Activated naive CD8-positive, alpha-beta T cell treated with anti-CD3 and anti-CD28 coated beads for 36 hours (primary cell): ENCODE measurements around the gene PER2. TPM values are rescaled to one million over a fixed set of nuclear protein-coding genes. Genes with fewer than 3 reads are reported as not detected.
"Not testable (repeated sequence)": the region's sequence is repeated elsewhere in the genome, so short reads cannot be mapped to it uniquely, and the experiment has no call there.

Source experiments
- DNase-seq: peaks from one replicate; pipeline ENCODE4 v3.0.0; 2021
- H3K27ac Mint-ChIP-seq: one replicate; pipeline ENCODE4 v1.8.0; 2022; ENCODE audit warnings: mild to moderate bottlenecking, moderate library complexity, mixed read lengths
- H3K27me3 Mint-ChIP-seq: one replicate; pipeline ENCODE4 v1.8.0; 2022; ENCODE audit warnings: mild to moderate bottlenecking, mixed read lengths
- H3K36me3 Mint-ChIP-seq: one replicate; pipeline ENCODE4 v1.8.0; 2021; ENCODE audit warnings: mild to moderate bottlenecking, mixed read lengths
- H3K4me1 Mint-ChIP-seq: one replicate; pipeline ENCODE4 v1.8.0; 2021; ENCODE audit warnings: mixed read lengths
- H3K4me3 Mint-ChIP-seq: one replicate; pipeline ENCODE4 v1.8.0; 2022; ENCODE audit warnings: mild to moderate bottlenecking, moderate library complexity, mixed read lengths
- H3K9me3 Mint-ChIP-seq: one replicate; pipeline ENCODE4 v1.8.0; 2022; ENCODE audit warnings: mixed read lengths
- total RNA-seq, 2 experiments: library from RNA; stranded (reverse); gene quantifications; one replicate each; pipeline ENCODE4 v1.2.3, GENCODE V29; 2021

Gene PER2
- total RNA-seq, 2 experiments from 2014 or later, result 15.3 to 17.5 TPM

DNA sequence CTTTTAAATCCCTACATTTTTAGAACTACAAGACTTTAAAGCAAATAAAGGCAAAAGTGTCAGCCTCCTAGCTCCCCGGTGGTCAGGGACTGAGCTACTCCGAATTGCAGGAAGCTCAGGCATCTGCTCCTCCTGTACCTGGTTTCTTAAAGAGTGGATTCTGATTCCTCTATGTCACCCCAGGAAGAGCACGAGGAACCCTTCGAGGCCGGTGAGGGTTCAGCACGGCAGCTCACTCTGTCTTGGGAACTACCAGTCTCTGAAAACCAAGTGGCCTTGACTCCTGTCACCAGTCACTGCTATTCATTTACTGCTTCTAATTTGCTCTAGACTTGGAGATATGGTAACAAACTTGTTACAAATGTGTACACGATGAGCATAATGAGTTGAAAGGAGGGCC is 2.3 kb downstream of the PER2 start:
- Mint-ChIP-seq H3K27ac (no peak overlapping the region), H3K4me3 (no peak overlapping the region), H3K27me3 (no peaks in the 10 kb centered on the region), H3K9me3 (no peaks in the 10 kb centered on the region), H3K4me1 (peaks cover 43% of the 10 kb centered on the region), H3K36me3 (peaks cover 2% of the 10 kb centered on the region)
- DNase-seq, result no peak

DNA sequence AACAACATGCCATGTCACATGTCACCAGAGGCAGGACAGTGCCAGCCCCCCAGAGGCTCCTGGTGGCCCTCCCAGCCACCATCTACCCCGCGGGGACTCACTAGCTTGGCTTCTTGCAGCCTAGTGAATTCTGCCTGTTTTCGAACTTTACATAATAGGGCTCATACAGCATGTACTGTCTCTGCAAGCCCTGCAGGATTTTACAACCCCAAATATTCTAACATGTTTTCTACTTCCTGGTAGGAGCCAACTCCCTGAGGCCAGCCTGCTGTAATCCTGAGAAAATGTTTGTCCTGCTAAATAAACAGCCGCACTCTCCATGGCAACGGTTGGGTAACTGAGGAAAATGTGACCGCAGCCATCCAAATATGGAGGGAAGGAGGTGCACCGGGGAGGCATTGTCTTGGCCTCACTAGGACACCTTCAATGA is 2.7 kb downstream of the PER2 start:
- H3K9me3 Mint-ChIP-seq, result no peaks in the 10 kb centered on the region
- H3K4me3 Mint-ChIP-seq, result no peak overlapping the region
- no peaks in the 10 kb centered on the region for H3K27me3 Mint-ChIP-seq
- no peak overlapping the region for H3K27ac Mint-ChIP-seq
- DNase-seq, result no peak
- peaks cover 43% of the 10 kb centered on the region for H3K4me1 Mint-ChIP-seq
- H3K36me3 Mint-ChIP-seq, result peaks cover 2% of the 10 kb centered on the region

DNA sequence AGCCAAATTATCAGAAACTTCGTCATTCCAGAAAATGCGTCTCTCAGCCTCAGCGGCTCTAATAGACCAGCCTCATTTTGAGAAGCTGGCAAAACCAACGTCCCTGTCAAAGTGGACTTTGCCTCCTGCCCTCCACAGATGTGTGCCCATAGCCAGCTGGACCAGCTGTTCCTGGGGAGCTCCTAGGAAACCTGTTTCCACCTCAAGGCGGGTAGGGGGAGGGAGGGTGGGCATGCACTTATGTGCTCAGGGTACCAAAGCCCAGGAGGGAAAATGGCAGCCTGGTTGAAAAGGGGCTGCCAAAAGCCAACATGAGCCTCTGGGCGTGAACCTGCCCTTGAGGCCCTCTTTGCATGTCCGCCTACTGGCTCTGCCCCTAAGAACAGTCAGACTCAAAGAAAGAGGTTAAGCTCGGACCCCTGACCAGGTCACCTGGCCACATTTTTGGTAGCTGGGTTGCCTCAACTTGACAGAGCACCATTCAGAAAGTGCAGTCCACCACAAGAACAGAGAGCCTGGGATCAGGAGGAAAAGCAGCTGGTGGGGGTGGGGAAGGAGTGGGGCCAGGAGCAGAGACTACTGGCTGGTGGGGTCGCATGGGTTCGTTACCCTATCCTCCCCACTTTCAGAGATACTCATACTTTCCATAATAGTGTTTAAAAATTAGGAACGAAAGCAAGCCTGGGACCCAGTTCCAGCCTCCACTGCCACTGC is 3.5 kb downstream of the PER2 start:
- no peak overlapping the region for H3K27ac Mint-ChIP-seq
- no peak overlapping the region for H3K4me3 Mint-ChIP-seq
- DNase-seq, result no peak
- H3K36me3 Mint-ChIP-seq, result peaks cover 2% of the 10 kb centered on the region
- no peaks in the 10 kb centered on the region for H3K27me3 Mint-ChIP-seq
- H3K4me1 Mint-ChIP-seq, result peaks cover 39% of the 10 kb centered on the region
- no peaks in the 10 kb centered on the region for H3K9me3 Mint-ChIP-seq

DNA sequence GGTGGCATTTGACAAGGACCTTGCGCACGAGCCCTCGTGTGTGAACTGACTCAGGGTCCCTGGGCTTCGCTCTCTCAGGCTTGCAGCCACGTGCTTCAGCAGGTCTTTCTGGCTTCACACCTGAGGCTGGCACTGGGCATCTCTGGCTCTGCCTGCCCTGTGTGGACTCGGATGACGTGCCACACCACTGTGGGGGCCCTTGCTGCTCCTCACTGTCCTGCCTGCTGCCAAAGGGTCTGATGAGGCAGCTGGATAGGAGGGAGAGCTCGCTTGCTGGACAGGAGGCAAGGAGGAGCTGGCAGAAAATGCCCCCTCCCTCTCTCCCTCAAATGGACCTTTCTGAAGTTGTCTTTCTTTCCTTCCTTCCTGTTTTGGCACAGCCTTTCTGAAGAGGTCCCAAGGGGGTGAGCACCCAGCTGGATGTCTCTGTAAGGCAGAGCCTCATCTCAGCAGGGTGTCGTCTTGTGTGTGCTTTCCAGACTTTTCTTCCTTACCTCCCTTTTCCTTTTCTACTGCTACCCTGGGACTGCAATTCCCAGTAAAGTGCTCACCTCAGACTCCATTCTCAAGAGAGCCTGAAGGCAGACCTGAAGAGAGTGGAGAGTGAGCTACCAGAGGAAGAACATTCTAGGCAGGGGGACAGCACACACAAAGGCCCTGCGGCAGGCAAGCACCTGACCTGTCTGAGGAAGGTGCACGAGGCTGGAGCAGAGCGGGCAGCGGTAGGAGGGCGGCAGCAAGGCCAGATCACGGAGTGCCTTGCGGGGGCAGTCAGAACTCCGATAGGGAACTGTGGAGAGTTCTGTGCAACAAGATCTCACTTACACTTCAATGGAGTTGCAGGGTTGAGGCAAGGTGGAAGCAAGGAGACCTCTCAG is 5.3 kb downstream of the PER2 start:
- H3K4me1 Mint-ChIP-seq, result peaks cover 31% of the 10 kb centered on the region
- H3K27ac Mint-ChIP-seq, result no peak overlapping the region

DNA sequence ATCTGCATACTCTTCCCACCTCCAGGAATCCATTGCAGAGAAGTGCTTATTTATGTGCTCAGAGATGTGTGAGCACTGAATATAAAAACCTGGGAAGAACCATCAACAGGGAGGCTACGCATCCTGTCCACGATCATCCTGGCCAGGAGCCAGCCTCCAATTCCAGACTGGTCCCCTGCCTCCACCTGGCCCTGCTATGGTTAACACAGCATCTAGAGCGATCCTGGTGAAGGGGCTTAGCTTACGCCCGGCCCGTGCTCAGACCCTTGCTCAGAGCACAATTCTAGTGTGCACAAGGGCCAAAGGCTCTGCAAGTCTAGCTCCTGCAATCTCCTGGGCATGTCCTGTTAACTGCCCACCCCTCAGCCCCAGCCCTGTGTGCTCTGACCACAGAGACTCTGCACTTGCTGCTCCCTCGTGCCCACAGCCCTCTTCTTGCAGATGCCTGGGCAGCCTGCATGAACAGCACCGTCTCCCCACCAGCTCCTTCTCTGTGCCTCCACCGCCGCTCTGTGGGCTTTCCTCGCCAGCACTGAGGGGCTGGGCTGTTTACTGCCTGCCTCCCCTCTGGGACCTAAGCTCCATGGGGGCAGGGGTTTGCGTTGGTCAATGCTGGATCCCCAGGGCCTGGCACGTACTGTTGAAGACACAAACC is 6.5 kb downstream of the PER2 start:
- DNase-seq, result no peak
- peaks cover 23% of the 10 kb centered on the region for H3K4me1 Mint-ChIP-seq
- H3K4me3 Mint-ChIP-seq, result no peak overlapping the region
- no peak overlapping the region for H3K27ac Mint-ChIP-seq
- no peaks in the 10 kb centered on the region for H3K27me3 Mint-ChIP-seq
- peaks cover 2% of the 10 kb centered on the region for H3K36me3 Mint-ChIP-seq
- no peaks in the 10 kb centered on the region for H3K9me3 Mint-ChIP-seq

More for the DNA sequence above, 5.3 kb downstream of the PER2 start:
- no peaks in the 10 kb centered on the region for H3K27me3 Mint-ChIP-seq
- H3K4me3 Mint-ChIP-seq, result no peak overlapping the region
- DNase-seq, result no peak
- no peaks in the 10 kb centered on the region for H3K9me3 Mint-ChIP-seq
- peaks cover 2% of the 10 kb centered on the region for H3K36me3 Mint-ChIP-seq

DNA sequence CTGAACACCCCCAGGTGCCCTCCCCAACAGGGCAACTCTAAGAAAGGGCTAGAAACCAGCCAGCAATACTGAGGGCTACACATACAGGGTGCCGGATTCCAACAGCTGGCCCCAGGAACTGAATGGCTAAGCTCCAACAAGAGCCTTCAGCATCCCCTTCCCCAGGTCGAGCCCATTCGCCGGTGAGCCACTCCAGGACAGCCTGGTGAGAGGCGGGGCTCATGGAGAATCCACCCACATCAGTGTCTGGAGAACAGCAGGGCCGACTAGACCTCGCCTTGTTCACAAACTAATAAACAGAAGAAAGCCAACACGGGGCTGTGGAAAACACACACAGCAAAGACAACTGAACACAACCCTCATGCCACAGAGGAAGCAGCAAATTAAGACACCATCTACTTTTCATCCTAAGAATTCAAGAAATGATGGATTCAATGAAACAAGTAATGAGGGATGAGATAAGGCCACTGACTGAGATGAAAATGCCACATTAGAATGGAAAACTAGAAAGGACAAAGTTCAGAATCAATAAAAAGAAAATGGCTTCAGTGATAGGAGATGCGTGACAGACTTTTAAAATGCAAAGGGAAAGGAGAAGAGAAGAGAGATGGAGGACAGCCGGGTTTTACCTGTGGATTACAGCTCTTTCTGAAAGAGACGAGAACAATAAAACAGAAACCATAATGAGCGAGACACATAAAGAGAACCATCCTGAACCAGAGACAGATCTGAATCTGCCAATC is 8.2 kb downstream of the PER2 start:
- no peak overlapping the region for H3K4me3 Mint-ChIP-seq
- H3K9me3 Mint-ChIP-seq, result no peaks in the 10 kb centered on the region
- no peaks in the 10 kb centered on the region for H3K27me3 Mint-ChIP-seq
- no peak overlapping the region for H3K27ac Mint-ChIP-seq
- H3K36me3 Mint-ChIP-seq, result peaks cover 6% of the 10 kb centered on the region
- H3K4me1 Mint-ChIP-seq, result peaks cover 12% of the 10 kb centered on the region
- no peak for DNase-seq

DNA sequence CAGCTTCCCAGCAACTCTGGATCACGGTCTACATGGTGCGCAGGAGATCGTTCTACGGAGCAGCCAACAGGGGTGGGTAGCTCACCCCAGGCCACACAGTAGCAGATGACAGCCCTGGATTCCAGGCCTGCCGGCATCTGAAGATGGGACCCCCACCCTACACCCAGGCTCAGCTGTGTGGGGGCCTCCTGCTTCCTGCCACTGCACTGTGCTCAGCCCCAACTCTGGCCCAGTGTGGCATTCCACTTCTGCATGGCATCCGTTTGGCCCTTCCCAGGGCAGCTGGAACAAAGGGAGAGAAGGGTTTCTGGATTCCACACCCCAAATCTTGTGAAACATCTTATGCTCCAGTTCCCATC is 9.1 kb downstream of the PER2 start:
- Mint-ChIP-seq H3K36me3 (peaks cover 6% of the 10 kb centered on the region), H3K4me1 (peaks cover 12% of the 10 kb centered on the region), H3K27ac (no peak overlapping the region), H3K9me3 (no peaks in the 10 kb centered on the region), H3K4me3 (no peak overlapping the region), H3K27me3 (no peaks in the 10 kb centered on the region)
- no peak for DNase-seq

DNA sequence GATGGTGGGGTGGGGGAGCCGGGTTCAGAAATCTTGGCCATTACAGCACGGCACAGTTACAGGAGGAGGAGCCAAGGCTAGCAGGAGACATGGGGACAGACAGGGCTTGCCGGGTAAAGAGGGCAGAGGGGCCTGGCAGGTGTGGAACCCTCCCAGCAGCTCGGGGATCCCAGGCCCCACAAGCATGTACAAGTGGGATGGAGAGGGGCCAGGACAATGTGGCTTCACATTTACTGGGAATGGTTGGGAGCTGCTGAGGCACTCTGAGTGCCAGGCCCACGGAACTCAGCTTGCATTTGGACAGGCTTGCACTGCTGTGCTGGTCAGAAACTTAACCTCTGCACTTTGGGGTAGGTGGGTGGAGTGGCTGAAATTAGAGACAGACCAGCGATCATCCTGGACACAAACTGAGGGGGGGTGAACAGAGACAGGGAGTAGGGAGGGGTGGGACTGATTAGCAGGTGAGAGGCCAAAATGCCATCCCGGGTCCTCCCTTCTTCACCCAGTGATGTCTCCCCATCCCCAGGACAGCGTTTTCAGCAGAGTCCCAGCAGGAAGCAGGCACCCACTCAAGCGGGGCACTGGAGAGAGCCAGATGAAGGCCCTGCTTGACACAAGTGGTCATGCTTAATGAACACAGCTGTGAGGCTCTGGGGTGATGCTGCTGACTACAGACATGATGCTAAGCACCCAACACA is 9.6 kb downstream of the PER2 start:
- H3K4me3 Mint-ChIP-seq, result no peak overlapping the region
- no peak for DNase-seq
- no peak overlapping the region for H3K27ac Mint-ChIP-seq
- peaks cover 12% of the 10 kb centered on the region for H3K4me1 Mint-ChIP-seq
- H3K9me3 Mint-ChIP-seq, result no peaks in the 10 kb centered on the region
- H3K27me3 Mint-ChIP-seq, result no peaks in the 10 kb centered on the region
- H3K36me3 Mint-ChIP-seq, result peaks cover 7% of the 10 kb centered on the region

DNA sequence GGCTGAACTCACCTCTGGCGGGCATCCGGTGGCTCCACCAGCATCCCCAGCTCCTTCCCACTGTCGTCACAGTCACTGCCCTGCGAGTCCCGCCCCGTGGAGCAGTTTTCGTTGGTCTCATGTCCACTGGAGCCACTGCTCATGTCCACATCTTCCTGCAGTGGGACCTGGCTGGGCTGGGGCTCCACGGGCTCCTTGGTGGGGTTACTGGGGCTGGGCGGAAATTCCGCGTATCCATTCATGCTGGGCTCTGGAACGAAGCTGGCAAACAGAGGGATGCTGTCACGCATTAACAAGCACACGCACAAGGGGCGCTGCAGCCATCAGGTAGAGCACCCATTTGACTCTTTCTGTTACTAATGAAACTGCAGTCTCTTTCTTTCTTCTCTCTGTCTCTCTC is 10.7 kb downstream of the PER2 start:
- DNase-seq, result no peak
- Mint-ChIP-seq H3K36me3 (peaks cover 7% of the 10 kb centered on the region), H3K4me3 (no peak overlapping the region), H3K9me3 (no peaks in the 10 kb centered on the region), H3K27me3 (no peaks in the 10 kb centered on the region), H3K27ac (no peak overlapping the region), H3K4me1 (peaks cover 8% of the 10 kb centered on the region)

DNA sequence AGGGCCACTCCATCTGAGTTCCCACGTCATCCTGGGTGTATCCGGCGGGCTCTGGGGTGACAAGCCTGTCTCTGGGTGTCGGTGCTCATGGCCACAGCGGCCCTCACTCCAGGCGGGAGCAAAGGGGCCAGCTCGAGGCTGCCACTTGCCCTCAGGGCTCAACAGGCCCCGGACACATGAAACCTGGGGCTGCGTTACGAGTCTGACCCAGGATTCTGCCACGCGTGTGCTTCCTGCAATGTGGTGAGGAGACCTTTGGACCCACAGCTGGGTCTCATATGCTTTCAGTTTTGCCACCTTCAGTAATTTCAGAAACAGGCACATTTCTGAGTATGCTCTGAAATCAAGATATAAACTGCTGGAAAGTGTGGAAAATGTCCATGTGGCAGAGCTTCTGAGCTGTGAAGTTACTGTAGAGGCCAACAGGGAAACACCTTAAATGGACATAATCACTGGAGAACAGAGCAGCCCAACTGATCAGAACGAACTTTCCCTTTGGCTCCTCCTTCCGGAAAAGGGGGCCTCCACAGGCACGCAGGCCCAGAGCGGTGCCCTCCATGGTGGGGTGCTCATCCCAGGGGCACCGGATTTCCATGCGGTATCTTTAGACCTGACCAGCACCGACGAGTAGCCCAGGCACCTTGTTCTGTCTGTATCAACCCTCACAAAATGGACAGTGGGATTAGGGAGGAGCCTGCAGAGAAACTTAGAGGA is 14.1 kb downstream of the PER2 start:
- H3K9me3 Mint-ChIP-seq, result no peaks in the 10 kb centered on the region
- DNase-seq, result no peak
- no peak overlapping the region for H3K27ac Mint-ChIP-seq
- H3K36me3 Mint-ChIP-seq, result peaks cover 9% of the 10 kb centered on the region
- no peaks in the 10 kb centered on the region for H3K27me3 Mint-ChIP-seq
- no peak overlapping the region for H3K4me3 Mint-ChIP-seq
- no peaks in the 10 kb centered on the region for H3K4me1 Mint-ChIP-seq

DNA sequence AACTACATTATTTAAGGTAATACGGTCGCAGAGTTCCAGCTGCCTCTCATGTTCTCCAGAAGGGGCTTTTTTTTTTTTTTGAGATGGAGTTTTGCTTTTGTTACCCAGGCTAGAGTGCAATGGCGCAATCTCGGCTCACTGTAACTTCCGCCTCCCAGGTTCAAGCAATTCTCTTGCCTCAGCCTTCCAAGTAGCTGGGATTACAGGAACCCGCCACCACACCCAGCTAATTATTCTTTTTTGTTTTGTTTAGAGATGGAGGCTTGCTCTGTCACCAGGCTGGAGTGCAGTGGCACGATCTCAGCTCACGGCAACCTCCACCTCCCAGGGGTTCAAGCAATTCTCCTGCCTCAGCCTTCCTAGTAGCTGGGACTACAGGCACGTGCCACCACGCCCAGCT is 15.0 kb downstream of the PER2 start:
- not testable (repeated sequence) for H3K36me3 Mint-ChIP-seq, H3K9me3 Mint-ChIP-seq, H3K27ac Mint-ChIP-seq, H3K27me3 Mint-ChIP-seq, H3K4me3 Mint-ChIP-seq, H3K4me1 Mint-ChIP-seq, DNase-seq

DNA sequence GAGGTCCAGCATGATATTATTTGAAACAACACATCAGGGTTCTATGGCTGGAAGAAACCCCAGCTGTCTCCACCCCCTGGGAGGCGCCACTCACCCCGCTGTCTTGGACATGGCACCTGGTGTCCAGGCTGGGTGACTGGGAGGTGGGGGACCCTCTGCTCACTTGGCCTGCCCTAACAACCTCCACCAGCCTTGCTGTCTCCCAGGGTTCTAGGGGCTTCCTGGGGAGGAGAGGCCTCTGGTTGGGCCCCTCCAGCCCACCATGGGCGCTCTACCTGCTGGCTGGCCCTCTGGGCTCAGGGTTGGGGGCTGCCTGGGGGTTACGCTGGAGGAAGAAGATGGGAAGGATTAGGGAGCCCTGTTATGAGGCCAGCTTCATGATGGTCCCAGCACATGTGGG is 16.3 kb downstream of the PER2 start:
- Mint-ChIP-seq H3K27ac (no peak overlapping the region), H3K36me3 (peaks cover 12% of the 10 kb centered on the region), H3K9me3 (no peaks in the 10 kb centered on the region), H3K4me3 (no peak overlapping the region), H3K27me3 (no peaks in the 10 kb centered on the region), H3K4me1 (no peaks in the 10 kb centered on the region)
- no peak for DNase-seq

DNA sequence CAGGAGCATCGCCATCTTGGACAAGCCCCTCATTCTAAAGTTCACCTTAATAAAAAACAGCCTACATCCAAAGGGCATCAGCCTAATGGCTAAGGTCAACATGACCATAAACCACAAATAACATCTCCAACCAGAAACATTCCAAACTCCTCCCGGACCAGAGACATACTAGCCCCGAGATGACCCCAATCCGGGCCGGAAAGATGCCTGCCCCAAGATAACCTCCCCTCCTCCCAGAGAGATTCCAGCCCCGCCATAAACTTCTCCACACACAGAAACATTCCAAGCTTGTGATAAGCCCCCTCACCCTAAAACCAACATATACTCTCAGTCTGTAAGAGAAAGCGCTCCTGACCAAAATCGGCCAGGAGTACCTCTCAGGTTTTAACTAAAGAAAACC is 16.7 kb downstream of the PER2 start:
- H3K27ac Mint-ChIP-seq, H3K9me3 Mint-ChIP-seq, H3K4me3 Mint-ChIP-seq, H3K4me1 Mint-ChIP-seq, DNase-seq, H3K27me3 Mint-ChIP-seq: not testable (repeated sequence)
- peaks cover 14% of the 10 kb centered on the region for H3K36me3 Mint-ChIP-seq

DNA sequence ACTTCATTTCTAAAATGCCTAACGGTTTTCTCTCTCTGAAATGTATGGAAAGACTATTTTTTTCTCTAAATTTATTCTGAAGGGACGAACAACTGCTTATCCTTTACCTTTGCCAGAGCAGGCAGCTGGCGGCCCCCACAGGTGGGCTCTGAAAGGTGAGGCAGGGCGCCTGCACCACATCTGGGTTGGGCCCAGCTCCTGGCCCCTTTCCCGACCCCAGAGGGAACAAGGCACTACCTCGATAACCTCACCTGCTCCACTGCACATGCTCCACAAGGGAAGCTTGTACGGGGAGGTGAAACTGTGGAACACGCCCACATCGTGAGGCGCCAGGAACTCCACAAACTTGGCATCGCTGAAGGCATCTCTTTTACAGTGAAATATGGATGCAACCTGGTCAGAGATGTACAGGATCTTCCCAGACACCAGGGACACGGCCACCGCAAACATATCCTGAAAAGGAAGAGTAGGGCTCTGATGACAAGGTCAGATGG is 17.3 kb downstream of the PER2 start:
- no peak for DNase-seq
- Mint-ChIP-seq H3K27ac (no peak overlapping the region), H3K4me3 (no peak overlapping the region), H3K4me1 (no peaks in the 10 kb centered on the region), H3K27me3 (no peaks in the 10 kb centered on the region), H3K36me3 (peaks cover 10% of the 10 kb centered on the region), H3K9me3 (no peaks in the 10 kb centered on the region)
